ENCODE measurements around the gene CALCR. TPM values are rescaled to one million over a fixed set of nuclear protein-coding genes. Genes with fewer than 3 reads are reported as not detected.

Gene CALCR
- total RNA-seq, 2 experiments from 2014 or later: not detected

GRCh38 chr7:93407239-93407638 is 167.3 kb downstream of the CALCR start:
- H3K27ac Mint-ChIP-seq: no peak overlapping the region
- H3K27me3 Mint-ChIP-seq: peaks cover 8% of the 10 kb centered on the region
- CTCF ChIA-PET: no interaction called here

GRCh38 chr7:93402944-93403343 is 171.6 kb downstream of the CALCR start:
- H3K27me3 Mint-ChIP-seq: peaks cover 6% of the 10 kb centered on the region

More at GRCh38 chr7:93407239-93407638, 167.3 kb downstream of the CALCR start:
- H3K36me3 Mint-ChIP-seq (ENCODE audit: low read depth): no peaks in the 10 kb centered on the region
- no peak for DNase-seq
- no peaks in the 10 kb centered on the region for H3K4me1 Mint-ChIP-seq
- H3K4me3 Mint-ChIP-seq: no peak overlapping the region
- no peaks in the 10 kb centered on the region for H3K9me3 Mint-ChIP-seq
- POLR2A ChIA-PET: no interaction called here

GRCh38 chr7:93399642-93400041 is 174.9 kb downstream of the CALCR start:
- CTCF ChIA-PET: interaction anchor here (1.0 kb wide), 1 partner anchor 25 kb away, joined by 3 read pairs; no protein-coding TSS in a partner anchor
- no peak for DNase-seq
- no peak overlapping the region for H3K4me3 Mint-ChIP-seq

More at GRCh38 chr7:93402944-93403343, 171.6 kb downstream of the CALCR start:
- Mint-ChIP-seq H3K9me3 (no peaks in the 10 kb centered on the region), H3K4me1 (no peaks in the 10 kb centered on the region), H3K27ac (no peak overlapping the region), H3K36me3 (ENCODE audit: low read depth) (no peaks in the 10 kb centered on the region), H3K4me3 (no peak overlapping the region)
- DNase-seq: no peak
- ChIA-PET POLR2A (no interaction called here), CTCF (no interaction called here)

GRCh38 chr7:93392984-93393383 is 181.5 kb downstream of the CALCR start:
- no peak for DNase-seq
- Mint-ChIP-seq H3K4me1 (no peaks in the 10 kb centered on the region), H3K27ac (no peak overlapping the region), H3K36me3 (ENCODE audit: low read depth) (no peaks in the 10 kb centered on the region), H3K27me3 (peaks cover 5% of the 10 kb centered on the region), H3K9me3 (no peaks in the 10 kb centered on the region), H3K4me3 (no peak overlapping the region)
- ChIA-PET POLR2A (no interaction called here), CTCF (no interaction called here)

More at GRCh38 chr7:93399642-93400041, 174.9 kb downstream of the CALCR start:
- Mint-ChIP-seq H3K36me3 (ENCODE audit: low read depth) (no peaks in the 10 kb centered on the region), H3K27ac (no peak overlapping the region), H3K27me3 (peaks cover 7% of the 10 kb centered on the region), H3K9me3 (no peaks in the 10 kb centered on the region), H3K4me1 (no peaks in the 10 kb centered on the region)
- POLR2A ChIA-PET: no interaction called here

- no peak for DNase-seq
- POLR2A ChIA-PET: no interaction called here
- H3K27me3 Mint-ChIP-seq: peaks cover 18% of the 10 kb centered on the region
- H3K9me3 Mint-ChIP-seq: no peaks in the 10 kb centered on the region
- CTCF ChIA-PET: no interaction called here
- no peaks in the 10 kb centered on the region for H3K4me1 Mint-ChIP-seq
- H3K36me3 Mint-ChIP-seq (ENCODE audit: low read depth): no peaks in the 10 kb centered on the region
- no peak overlapping the region for H3K4me3 Mint-ChIP-seq
- no peak overlapping the region for H3K27ac Mint-ChIP-seq
These were observed 183.9 kb downstream of the CALCR start for GRCh38 chr7:93390660-93391059.

- ChIA-PET POLR2A (no interaction called here), CTCF (no interaction called here)
- Mint-ChIP-seq H3K4me3 (no peak overlapping the region), H3K27ac (no peak overlapping the region), H3K4me1 (no peaks in the 10 kb centered on the region), H3K9me3 (no peaks in the 10 kb centered on the region), H3K36me3 (ENCODE audit: low read depth) (no peaks in the 10 kb centered on the region), H3K27me3 (peaks cover 19% of the 10 kb centered on the region)
- no peak for DNase-seq
These were observed 192.2 kb downstream of the CALCR start for GRCh38 chr7:93382362-93382761.

- peaks cover 15% of the 10 kb centered on the region for H3K27me3 Mint-ChIP-seq
- no peaks in the 10 kb centered on the region for H3K36me3 Mint-ChIP-seq (ENCODE audit: low read depth)
- H3K27ac Mint-ChIP-seq: no peak overlapping the region
- CTCF ChIA-PET: no interaction called here
- H3K4me1 Mint-ChIP-seq: no peaks in the 10 kb centered on the region
- H3K4me3 Mint-ChIP-seq: no peak overlapping the region
- DNase-seq: no peak
- no peaks in the 10 kb centered on the region for H3K9me3 Mint-ChIP-seq
- POLR2A ChIA-PET: no interaction called here
These were observed 196.3 kb downstream of the CALCR start for GRCh38 chr7:93378131-93378760.

- Mint-ChIP-seq H3K4me3 (no peak overlapping the region), H3K36me3 (ENCODE audit: low read depth) (no peaks in the 10 kb centered on the region), H3K27ac (no peak overlapping the region), H3K9me3 (no peaks in the 10 kb centered on the region), H3K27me3 (peaks cover 21% of the 10 kb centered on the region), H3K4me1 (no peaks in the 10 kb centered on the region)
- DNase-seq: no peak
- CTCF ChIA-PET: interaction anchor here (1.2 kb wide), 1 partner anchor 56 kb away, joined by 3 read pairs; no protein-coding TSS in a partner anchor
- POLR2A ChIA-PET: no interaction called here
These were observed 198.9 kb downstream of the CALCR start for GRCh38 chr7:93375603-93376002.
